ENCODE data around the gene MGAT5B.
A peak's percentile ranks its signal among the peaks of the same experiment; 100 is the strongest.

MGAT5B gene, protein sequence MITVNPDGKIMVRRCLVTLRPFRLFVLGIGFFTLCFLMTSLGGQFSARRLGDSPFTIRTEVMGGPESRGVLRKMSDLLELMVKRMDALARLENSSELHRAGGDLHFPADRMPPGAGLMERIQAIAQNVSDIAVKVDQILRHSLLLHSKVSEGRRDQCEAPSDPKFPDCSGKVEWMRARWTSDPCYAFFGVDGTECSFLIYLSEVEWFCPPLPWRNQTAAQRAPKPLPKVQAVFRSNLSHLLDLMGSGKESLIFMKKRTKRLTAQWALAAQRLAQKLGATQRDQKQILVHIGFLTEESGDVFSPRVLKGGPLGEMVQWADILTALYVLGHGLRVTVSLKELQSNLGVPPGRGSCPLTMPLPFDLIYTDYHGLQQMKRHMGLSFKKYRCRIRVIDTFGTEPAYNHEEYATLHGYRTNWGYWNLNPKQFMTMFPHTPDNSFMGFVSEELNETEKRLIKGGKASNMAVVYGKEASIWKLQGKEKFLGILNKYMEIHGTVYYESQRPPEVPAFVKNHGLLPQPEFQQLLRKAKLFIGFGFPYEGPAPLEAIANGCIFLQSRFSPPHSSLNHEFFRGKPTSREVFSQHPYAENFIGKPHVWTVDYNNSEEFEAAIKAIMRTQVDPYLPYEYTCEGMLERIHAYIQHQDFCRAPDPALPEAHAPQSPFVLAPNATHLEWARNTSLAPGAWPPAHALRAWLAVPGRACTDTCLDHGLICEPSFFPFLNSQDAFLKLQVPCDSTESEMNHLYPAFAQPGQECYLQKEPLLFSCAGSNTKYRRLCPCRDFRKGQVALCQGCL

GRCh38 chr17:76868176-76868668 is at the start of gene MGAT5B:
Gene MGAT5B, plus strand, starts transcription at chr17:76868404. Its CDS starts 626 bp downstream, at chr17:76869030.
- no peak within 1 kb of the TSS for H3K27ac Mint-ChIP-seq
- H3K27me3 Mint-ChIP-seq (ENCODE audit: low read depth) = peaks cover 69% of the 10 kb centered on the region
- H3K36me3 Mint-ChIP-seq (ENCODE audit: low read depth) = no peaks in the 10 kb centered on the region
- peak; percentile 78 to 87 (median 87) for TF ChIP-seq CTCF (IDR thresholded peaks at IDR 0.05; ENCODE audit: unreplicated experiment in 3 of 3)
- peak within 1 kb of the TSS; percentile 79 to 89 (median 86) for H3K4me3 Mint-ChIP-seq
- H3K9me3 Mint-ChIP-seq = peaks cover 4% of the 10 kb centered on the region
- peaks cover 11% of the 10 kb centered on the region for H3K4me1 Mint-ChIP-seq

DNA sequence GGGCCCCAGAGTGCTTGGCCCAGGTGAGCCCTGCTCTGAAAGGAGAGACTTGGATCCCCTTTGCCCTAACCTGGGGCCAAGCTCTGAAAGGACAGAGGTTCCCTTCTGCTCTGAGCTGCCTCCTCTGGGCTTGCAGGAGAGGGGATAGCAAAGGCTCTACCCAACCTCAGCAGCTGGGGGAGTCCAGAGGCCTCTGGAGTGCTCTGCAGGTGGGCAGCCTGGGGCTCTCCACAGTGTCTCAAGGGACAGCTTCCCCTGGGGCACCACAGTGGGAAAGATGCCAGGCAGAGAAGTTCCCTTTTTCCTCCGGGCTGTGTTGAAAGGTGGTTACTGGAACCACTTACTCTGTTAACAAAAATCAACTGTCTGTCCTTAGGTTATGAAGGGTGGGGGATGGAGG is 48.2 kb upstream of the MGAT5B start:
- H3K27ac Mint-ChIP-seq = no peak overlapping the region
- no peaks in the 10 kb centered on the region for H3K4me1 Mint-ChIP-seq
- no peak for TF ChIP-seq CTCF (IDR thresholded peaks at IDR 0.05; ENCODE audit: unreplicated experiment in 3 of 3)
- H3K4me3 Mint-ChIP-seq = no peak overlapping the region
- H3K27me3 Mint-ChIP-seq (ENCODE audit: low read depth) = peaks cover 29% of the 10 kb centered on the region
- no peaks in the 10 kb centered on the region for H3K9me3 Mint-ChIP-seq
- H3K36me3 Mint-ChIP-seq (ENCODE audit: low read depth) = no peaks in the 10 kb centered on the region

GRCh38 chr17:76820561-76820960 is 47.6 kb upstream of the MGAT5B start:
- peaks cover 28% of the 10 kb centered on the region for H3K27me3 Mint-ChIP-seq (ENCODE audit: low read depth)

DNA sequence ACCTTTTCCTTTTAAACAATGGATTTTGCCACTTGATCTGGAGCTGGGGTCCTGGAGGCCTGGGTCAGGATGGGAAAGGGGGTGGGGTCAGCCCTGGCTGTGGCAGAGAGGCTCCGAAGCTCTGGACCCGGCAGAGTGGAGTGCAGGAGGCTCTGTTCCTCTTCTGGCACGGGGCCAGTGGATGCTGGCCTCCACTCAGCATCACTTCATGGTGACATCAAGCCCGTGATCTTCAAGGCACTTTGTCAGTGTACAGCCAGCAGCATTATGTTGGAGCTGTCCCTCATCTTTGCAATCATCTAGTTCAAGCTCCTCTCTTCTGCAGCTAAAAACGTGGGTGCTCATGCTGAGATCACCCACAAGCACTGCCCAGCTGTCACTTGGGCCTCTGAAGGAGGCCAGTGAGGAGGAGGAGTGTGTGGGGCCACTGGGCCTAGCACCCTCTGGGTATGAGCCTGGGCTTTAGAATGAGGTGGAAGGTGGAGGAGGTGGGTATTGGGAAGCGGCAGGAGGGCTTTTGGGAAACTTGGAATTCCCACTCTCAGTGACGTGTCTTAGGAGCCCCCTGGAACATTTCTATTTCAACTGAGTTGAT is 45.9 kb upstream of the MGAT5B start:
- Mint-ChIP-seq H3K4me1 (no peaks in the 10 kb centered on the region), H3K36me3 (ENCODE audit: low read depth) (no peaks in the 10 kb centered on the region), H3K27me3 (ENCODE audit: low read depth) (peaks cover 31% of the 10 kb centered on the region), H3K27ac (no peak overlapping the region), H3K4me3 (no peak overlapping the region), H3K9me3 (no peaks in the 10 kb centered on the region)
- TF ChIP-seq CTCF (IDR thresholded peaks at IDR 0.05; ENCODE audit: unreplicated experiment in 3 of 3) = no peak

More at GRCh38 chr17:76820561-76820960, 47.6 kb upstream of the MGAT5B start:
- no peak overlapping the region for H3K27ac Mint-ChIP-seq
- TF ChIP-seq CTCF (IDR thresholded peaks at IDR 0.05; ENCODE audit: unreplicated experiment in 3 of 3) = no peak
- H3K4me1 Mint-ChIP-seq = no peaks in the 10 kb centered on the region
- no peaks in the 10 kb centered on the region for H3K9me3 Mint-ChIP-seq
- H3K4me3 Mint-ChIP-seq = no peak overlapping the region
- H3K36me3 Mint-ChIP-seq (ENCODE audit: low read depth) = no peaks in the 10 kb centered on the region

GRCh38 chr17:76824093-76824492 is 44.1 kb upstream of the MGAT5B start:
- H3K4me1 Mint-ChIP-seq = no peaks in the 10 kb centered on the region
- no peak for TF ChIP-seq CTCF (IDR thresholded peaks at IDR 0.05; ENCODE audit: unreplicated experiment in 3 of 3)
- no peaks in the 10 kb centered on the region for H3K9me3 Mint-ChIP-seq
- peaks cover 39% of the 10 kb centered on the region for H3K27me3 Mint-ChIP-seq (ENCODE audit: low read depth)
- H3K4me3 Mint-ChIP-seq = no peak overlapping the region
- no peaks in the 10 kb centered on the region for H3K36me3 Mint-ChIP-seq (ENCODE audit: low read depth)
- H3K27ac Mint-ChIP-seq = no peak overlapping the region

Measured in nephron (organoid).